Mesendoderm (in vitro differentiated cells): Measurements from ENCODE around the gene FILIP1.
A peak's percentile ranks its signal among the peaks of the same experiment; 100 is the strongest.

Experiments
- DNase-seq: peaks from one replicate; pipeline ENCODE4 v3.0.0; 2013
- H2AK5ac ChIP-seq: 2 replicates; pipeline ENCODE4 v1.6.1; 2013; ENCODE audit warnings: low read length, inconsistent platforms
- H2BK120ac ChIP-seq: 2 replicates; pipeline ENCODE4 v1.6.1; 2013; ENCODE audit warnings: low read depth, mild to moderate bottlenecking, low read length, moderate library complexity, mixed read lengths
- H2BK15ac ChIP-seq: replicated peaks from 2 replicates; pipeline ENCODE4 v1.6.1; 2013; ENCODE audit warnings: low read depth, mild to moderate bottlenecking, moderate library complexity
- H2BK5ac ChIP-seq: 2 replicates; pipeline ENCODE4 v1.6.1; 2013; ENCODE audit warnings: low read length, inconsistent platforms
- H3K18ac ChIP-seq: 2 replicates; pipeline ENCODE4 v1.6.1; 2013; ENCODE audit warnings: mild to moderate bottlenecking, low read length, mixed read lengths
- H3K23ac ChIP-seq: one replicate; pipeline ENCODE4 v1.6.1; 2013; ENCODE audit warnings: low read length
- H3K27ac ChIP-seq: 2 replicates; pipeline ENCODE4 v1.5.1; 2013; ENCODE audit warnings: low read depth, mild to moderate bottlenecking, inconsistent platforms, low read length, moderate library complexity
- H3K27me3 ChIP-seq: 2 replicates; pipeline ENCODE4 v1.6.1; 2013; ENCODE audit warnings: low read length, control low read depth, mild to moderate bottlenecking, inconsistent platforms; ENCODE audit not compliant: insufficient read depth, poor library complexity
- H3K36me3 ChIP-seq: 2 replicates; pipeline ENCODE4 v1.6.1; 2013; ENCODE audit warnings: low read length, inconsistent platforms; ENCODE audit not compliant: control insufficient read depth, insufficient read depth
- H3K4ac ChIP-seq: one replicate; pipeline ENCODE4 v1.6.1; 2013; ENCODE audit warnings: low read depth, mild to moderate bottlenecking, low read length, moderate library complexity
- H3K4me1 ChIP-seq: 2 replicates; pipeline ENCODE4 v1.6.1; 2013; ENCODE audit warnings: low read depth, low read length, inconsistent platforms; ENCODE audit not compliant: control insufficient read depth
- H3K4me2 ChIP-seq: 2 replicates; pipeline ENCODE4 v1.6.1; 2013; ENCODE audit warnings: low read length
- H3K4me3 ChIP-seq: 2 replicates; pipeline ENCODE4 v1.5.1; 2013; ENCODE audit warnings: mild to moderate bottlenecking, low read length
- H3K56ac ChIP-seq: one replicate; pipeline ENCODE4 v1.6.1; 2013; ENCODE audit warnings: low read length
- H3K79me1 ChIP-seq: 2 replicates; pipeline ENCODE4 v1.6.1; 2013; ENCODE audit warnings: low read length, inconsistent platforms
- H3K79me2 ChIP-seq: 2 replicates; pipeline ENCODE4 v1.6.1; 2013; ENCODE audit warnings: mild to moderate bottlenecking, low read length; ENCODE audit not compliant: control insufficient read depth, insufficient read depth
- H3K9ac ChIP-seq: 2 replicates; pipeline ENCODE4 v1.6.1; 2013; ENCODE audit warnings: low read length, inconsistent platforms
- H4K5ac ChIP-seq: one replicate; pipeline ENCODE4 v1.6.1; 2013; ENCODE audit warnings: low read length
- H4K8ac ChIP-seq: one replicate; pipeline ENCODE4 v1.6.1; 2013; ENCODE audit warnings: low read depth, mild to moderate bottlenecking, control low read depth, low read length, moderate library complexity
- WGBS: extraction: QIAGEN DNeasy Blood & Tissue Kit; methylation state at CpG from one replicate; pipeline ENCODE4 v1.1.7; 2013; ENCODE audit warnings: low lambda C conversion rate, missing lambda C conversion rate; ENCODE audit not compliant: insufficient coverage; ENCODE audit errors: extremely low coverage; 5-methylcytosine and 5-hydroxymethylcytosine counted together

FILIP1 gene

GRCh38 chr6:75483136-75483952 is 10.3 kb downstream of the FILIP1 start:
- H4K5ac ChIP-seq, result no peak overlapping the region
- no peak overlapping the region for H2AK5ac ChIP-seq
- H3K27me3 ChIP-seq, result no peaks in the 10 kb centered on the region
- no peaks in the 10 kb centered on the region for H3K4me1 ChIP-seq
- H2BK120ac ChIP-seq, result no peak overlapping the region
- no peak overlapping the region for H2BK15ac ChIP-seq
- no peak overlapping the region for H3K4ac ChIP-seq
- H3K27ac ChIP-seq, result no peak overlapping the region
- no peak overlapping the region for H4K8ac ChIP-seq
- no peak overlapping the region for H3K4me2 ChIP-seq
- no peaks in the 10 kb centered on the region for H3K36me3 ChIP-seq
- WGBS, result no CpG with 5 or more reads among the region's 3 CpGs
- no peak overlapping the region for H3K56ac ChIP-seq
- DNase-seq, result no peak
- H2BK5ac ChIP-seq, result no peak overlapping the region
- no peak overlapping the region for H3K23ac ChIP-seq
- H3K18ac ChIP-seq, result no peak overlapping the region
- H3K9ac ChIP-seq, result no peak overlapping the region
- H3K79me1 ChIP-seq, result no peaks in the 10 kb centered on the region
- H3K4me3 ChIP-seq, result no peak overlapping the region
- no peaks in the 10 kb centered on the region for H3K79me2 ChIP-seq

- H3K56ac ChIP-seq, result no peak overlapping the region
- H3K36me3 ChIP-seq, result no peaks in the 10 kb centered on the region
- H3K79me1 ChIP-seq, result no peaks in the 10 kb centered on the region
- H3K4me3 ChIP-seq, result no peak overlapping the region
- no peak overlapping the region for H3K27ac ChIP-seq
- DNase-seq, result no peak
- H3K18ac ChIP-seq, result no peak overlapping the region
- H3K27me3 ChIP-seq, result no peaks in the 10 kb centered on the region
- H3K4me1 ChIP-seq, result no peaks in the 10 kb centered on the region
- no peak overlapping the region for H3K4me2 ChIP-seq
- no peak overlapping the region for H2BK15ac ChIP-seq
- H3K23ac ChIP-seq, result no peak overlapping the region
- H4K5ac ChIP-seq, result no peak overlapping the region
- no peak overlapping the region for H2BK120ac ChIP-seq
- no peak overlapping the region for H3K4ac ChIP-seq
- no peak overlapping the region for H4K8ac ChIP-seq
- no peak overlapping the region for H2BK5ac ChIP-seq
- H3K9ac ChIP-seq, result no peak overlapping the region
- H3K79me2 ChIP-seq, result no peaks in the 10 kb centered on the region
- no CpG with 5 or more reads among the region's 4 CpGs for WGBS
- no peak overlapping the region for H2AK5ac ChIP-seq
These were observed 11.5 kb downstream of the FILIP1 start for GRCh38 chr6:75481936-75482593.

GRCh38 chr6:75481394-75481793 is 12.2 kb downstream of the FILIP1 start:
- no peaks in the 10 kb centered on the region for H3K4me1 ChIP-seq
- no peak overlapping the region for H2AK5ac ChIP-seq
- no peaks in the 10 kb centered on the region for H3K27me3 ChIP-seq
- H3K4me2 ChIP-seq, result no peak overlapping the region
- no peak overlapping the region for H3K9ac ChIP-seq
- WGBS, result no CpG with 5 or more reads among the region's 1 CpG
- no peak overlapping the region for H2BK120ac ChIP-seq
- no peak overlapping the region for H3K4me3 ChIP-seq
- no peak overlapping the region for H3K4ac ChIP-seq
- H2BK5ac ChIP-seq, result no peak overlapping the region
- H2BK15ac ChIP-seq, result no peak overlapping the region
- no peaks in the 10 kb centered on the region for H3K79me1 ChIP-seq
- H3K79me2 ChIP-seq, result no peaks in the 10 kb centered on the region
- H3K27ac ChIP-seq, result no peak overlapping the region
- H4K8ac ChIP-seq, result no peak overlapping the region
- no peak overlapping the region for H3K18ac ChIP-seq
- H3K36me3 ChIP-seq, result no peaks in the 10 kb centered on the region
- no peak overlapping the region for H3K23ac ChIP-seq
- DNase-seq, result peak; percentile 57
- no peak overlapping the region for H3K56ac ChIP-seq
- no peak overlapping the region for H4K5ac ChIP-seq

DNA sequence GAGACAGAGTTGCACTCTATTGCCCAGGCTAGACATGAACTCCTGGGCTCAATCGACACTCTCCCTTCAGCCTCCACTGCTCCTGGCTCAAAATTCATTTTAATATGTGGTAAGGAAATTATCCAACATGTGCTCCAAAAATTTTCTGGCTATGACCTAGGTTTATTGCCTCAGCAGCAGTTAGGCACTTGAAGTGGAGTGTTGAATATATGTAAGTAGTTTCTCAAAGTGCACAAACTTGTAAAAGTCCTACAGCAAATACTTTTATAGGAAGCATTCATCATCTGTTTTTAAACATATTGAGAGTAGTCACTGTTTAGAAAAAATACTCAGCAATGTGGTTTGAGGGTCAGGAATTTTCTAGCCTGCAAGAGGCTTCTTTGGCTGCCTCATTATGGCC is 13.2 kb downstream of the FILIP1 start:
- no peaks in the 10 kb centered on the region for H3K79me1 ChIP-seq
- H3K56ac ChIP-seq, result no peak overlapping the region
- no peaks in the 10 kb centered on the region for H3K4me1 ChIP-seq
- no peak overlapping the region for H3K4me3 ChIP-seq
- no peaks in the 10 kb centered on the region for H3K36me3 ChIP-seq
- H3K23ac ChIP-seq, result no peak overlapping the region
- no peak overlapping the region for H3K4me2 ChIP-seq
- no peaks in the 10 kb centered on the region for H3K79me2 ChIP-seq
- no peak overlapping the region for H2BK120ac ChIP-seq
- H3K4ac ChIP-seq, result no peak overlapping the region
- H3K18ac ChIP-seq, result no peak overlapping the region
- H4K5ac ChIP-seq, result no peak overlapping the region
- H2BK5ac ChIP-seq, result no peak overlapping the region
- H3K27me3 ChIP-seq, result no peaks in the 10 kb centered on the region
- no peak overlapping the region for H4K8ac ChIP-seq
- DNase-seq, result no peak
- no peak overlapping the region for H2AK5ac ChIP-seq
- H3K9ac ChIP-seq, result no peak overlapping the region
- H3K27ac ChIP-seq, result no peak overlapping the region
- no peak overlapping the region for H2BK15ac ChIP-seq
- WGBS, result no CpG with 5 or more reads among the region's 1 CpG

GRCh38 chr6:75479712-75480111 is 13.9 kb downstream of the FILIP1 start:
- Histone ChIP-seq H3K36me3 (no peaks in the 10 kb centered on the region), H3K27me3 (no peaks in the 10 kb centered on the region), H3K4me2 (no peak overlapping the region), H3K23ac (no peak overlapping the region), H2BK120ac (no peak overlapping the region), H3K79me2 (no peaks in the 10 kb centered on the region), H3K18ac (no peak overlapping the region), H3K4me3 (no peak overlapping the region), H3K79me1 (no peaks in the 10 kb centered on the region), H2AK5ac (no peak overlapping the region), H4K8ac (no peak overlapping the region), H2BK15ac (no peak overlapping the region), H3K56ac (no peak overlapping the region), H3K27ac (no peak overlapping the region), H2BK5ac (no peak overlapping the region), H3K9ac (no peak overlapping the region), H3K4me1 (no peaks in the 10 kb centered on the region), H4K5ac (no peak overlapping the region), H3K4ac (no peak overlapping the region)
- WGBS, result no CpG with 5 or more reads among the region's 6 CpGs
- DNase-seq, result no peak
